HG03045 (cell line): ENCODE results near the gene KCTD16.

Experiments
- ATAC-seq: cut with Tn5 transposase; IDR thresholded peaks from one replicate; pipeline ENCODE4 v1.9.1; 2021; ENCODE audit warnings: mild to moderate bottlenecking, moderate library complexity; ENCODE audit not compliant: unreplicated experiment

Gene KCTD16

DNA sequence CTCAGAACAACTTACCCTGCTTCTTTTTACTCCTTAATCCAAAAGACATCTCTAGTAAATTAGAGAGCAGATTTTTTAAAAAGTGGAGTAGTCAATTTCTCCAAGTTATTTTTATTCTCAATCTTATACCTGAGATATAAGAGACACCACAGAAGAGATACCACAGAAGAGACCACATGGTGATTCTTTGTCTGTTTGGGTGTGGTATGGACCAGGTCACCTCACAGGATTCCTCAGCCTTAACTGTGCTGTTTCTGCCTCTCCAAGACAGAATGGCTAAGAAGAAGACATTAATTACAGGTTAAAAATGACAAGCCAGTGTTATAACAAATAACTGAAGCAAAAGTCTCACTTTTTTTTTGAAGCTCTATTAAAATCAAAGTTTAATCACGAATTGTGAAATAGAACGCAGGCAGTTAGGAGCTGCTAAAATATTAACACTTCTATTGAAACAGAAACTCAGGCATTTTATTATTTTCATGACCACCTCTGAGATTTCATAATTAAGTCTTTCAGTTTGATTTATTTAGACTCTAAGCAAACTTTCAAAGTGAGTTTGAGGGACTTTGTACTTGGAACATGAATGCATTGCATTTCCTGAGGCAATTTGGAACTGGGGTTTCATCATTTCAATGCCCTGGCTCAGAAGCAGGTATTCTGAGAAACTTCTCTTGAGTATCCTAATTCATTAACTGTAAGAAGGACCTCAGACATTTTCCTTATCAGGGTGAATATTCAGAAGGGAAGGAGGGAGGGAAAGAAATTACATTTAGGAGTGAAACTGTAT lies 280.7 kb downstream of the KCTD16 start:
- ATAC-seq, result no peak

DNA sequence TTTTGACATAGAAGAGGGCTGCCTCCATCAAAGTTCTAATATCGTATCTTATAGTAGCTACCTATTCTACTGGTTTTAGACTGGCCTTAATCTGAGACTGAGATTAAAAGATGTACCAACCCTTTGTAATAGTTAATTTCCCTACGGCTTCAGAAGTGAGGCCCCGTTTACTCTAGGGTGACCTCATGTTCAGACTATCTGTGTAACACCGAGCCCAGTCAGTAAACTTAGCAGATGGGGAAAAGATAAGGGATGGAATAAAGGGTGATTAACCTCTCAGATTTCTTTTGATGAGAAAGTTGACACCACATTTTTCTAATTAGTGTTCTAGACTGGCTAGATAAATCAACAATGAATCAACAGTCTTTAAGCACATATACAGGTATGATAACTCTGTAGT lies 283.1 kb downstream of the KCTD16 start:
- no peak for ATAC-seq

DNA sequence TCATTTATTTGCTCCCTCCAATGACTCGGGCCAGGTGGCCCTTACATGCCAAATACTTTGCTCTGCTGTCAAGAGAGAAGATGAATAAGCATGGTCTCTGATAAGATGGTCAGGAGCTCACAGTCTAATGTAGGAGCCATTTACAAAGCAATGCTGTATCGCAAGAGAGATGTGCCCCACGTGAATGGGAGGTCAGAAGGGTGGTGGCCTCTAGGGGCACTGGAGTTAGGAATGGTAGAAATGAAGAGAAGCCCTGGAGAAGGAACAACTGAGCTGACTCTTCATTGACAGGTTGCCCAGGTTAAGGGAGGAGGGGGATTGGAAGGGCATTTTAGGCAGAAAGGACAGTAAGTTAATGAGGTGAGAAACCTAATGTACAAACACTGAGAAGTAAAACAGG lies 286.5 kb downstream of the KCTD16 start:
- no peak for ATAC-seq

DNA sequence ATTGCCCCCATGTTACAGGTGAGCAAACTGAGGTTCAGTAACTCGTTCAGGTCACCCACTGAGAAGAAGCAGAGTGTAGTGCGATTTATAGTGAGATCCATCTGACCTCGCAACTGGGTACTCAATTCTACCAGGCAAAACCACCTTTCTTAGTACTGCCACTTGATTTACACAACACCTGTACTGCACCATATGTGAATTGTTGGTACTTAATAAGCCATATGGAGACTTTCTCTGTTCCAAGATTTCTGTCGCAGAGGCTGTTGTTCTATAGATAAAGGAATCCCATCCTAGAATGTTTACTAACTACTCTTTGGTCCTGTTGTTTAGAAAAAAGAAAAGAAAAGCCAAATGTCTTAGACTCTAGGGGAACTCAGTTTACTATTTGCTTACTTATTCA lies 287.5 kb downstream of the KCTD16 start:
- no peak for ATAC-seq

DNA sequence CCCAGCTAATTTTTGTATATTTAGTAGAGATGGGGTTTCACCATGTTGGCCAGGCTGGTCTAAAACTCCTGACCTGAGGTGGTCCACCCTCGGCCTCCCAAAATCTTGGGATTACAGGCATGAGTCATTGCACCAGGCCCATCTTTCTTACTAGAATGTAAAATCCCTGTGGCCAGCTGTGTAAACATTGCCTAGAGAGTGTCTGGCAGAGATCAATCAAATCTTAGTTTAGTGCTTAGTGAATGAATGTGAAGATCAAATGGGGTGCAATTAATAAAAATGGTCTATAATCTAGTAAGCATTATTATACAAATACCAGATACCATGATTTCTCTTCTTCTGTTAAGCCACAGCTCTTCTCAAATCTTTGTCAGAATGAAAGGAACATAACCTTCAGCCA lies 289.9 kb downstream of the KCTD16 start:
- ATAC-seq, result no peak

DNA sequence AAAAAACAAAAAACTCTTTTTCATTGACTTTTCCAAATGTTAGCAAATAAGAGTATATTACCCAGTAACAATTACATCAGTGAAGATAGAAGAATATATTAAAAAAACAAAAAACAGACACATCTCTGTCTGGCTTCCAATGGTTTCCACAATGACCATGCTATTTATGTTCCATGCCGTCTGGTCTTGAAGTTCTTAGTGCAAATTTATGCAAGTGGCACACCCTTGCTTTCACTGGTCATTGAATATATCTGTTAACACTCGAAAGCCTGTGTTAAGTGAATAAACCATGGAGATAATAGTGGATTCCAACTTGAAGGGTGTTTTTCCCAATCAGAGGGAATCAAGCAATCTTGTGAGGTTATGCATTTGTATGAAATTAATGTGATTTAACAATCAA lies 291.9 kb downstream of the KCTD16 start:
- ATAC-seq, result no peak

DNA sequence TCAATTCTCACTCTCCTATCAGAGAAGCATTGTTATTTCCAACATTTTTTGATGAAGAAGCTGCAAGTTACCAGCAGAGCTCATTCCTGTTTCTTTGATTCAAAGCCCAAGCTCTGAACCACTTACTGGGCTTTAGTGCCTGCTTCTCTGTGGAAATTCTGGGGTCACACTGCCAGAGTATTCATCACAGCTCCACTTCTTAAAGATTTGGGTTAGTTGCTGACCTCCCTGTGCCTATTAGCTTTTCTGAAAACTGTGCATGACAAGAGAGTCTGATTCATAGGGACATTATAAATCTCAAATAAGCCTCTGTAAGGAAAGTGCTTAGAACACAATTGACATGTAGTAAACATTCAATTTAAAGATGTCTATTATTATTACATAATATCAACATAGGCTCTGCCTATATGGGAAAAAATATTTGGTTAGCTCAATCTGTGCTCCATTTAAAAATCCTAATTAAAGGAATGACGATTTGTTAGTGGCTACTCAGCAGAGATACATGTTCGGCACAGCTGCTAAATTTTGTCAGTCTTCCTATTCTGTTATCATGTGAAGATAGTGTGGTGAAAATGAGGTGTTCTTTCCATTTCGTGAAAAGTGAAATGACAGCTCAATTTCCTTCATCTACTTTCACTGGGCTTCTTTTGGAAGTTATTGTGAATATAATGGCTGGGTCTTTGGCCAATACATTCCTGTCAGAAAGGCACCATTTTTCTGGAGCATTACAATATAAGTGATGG lies 293.0 kb downstream of the KCTD16 start:
- ATAC-seq, result no peak

DNA sequence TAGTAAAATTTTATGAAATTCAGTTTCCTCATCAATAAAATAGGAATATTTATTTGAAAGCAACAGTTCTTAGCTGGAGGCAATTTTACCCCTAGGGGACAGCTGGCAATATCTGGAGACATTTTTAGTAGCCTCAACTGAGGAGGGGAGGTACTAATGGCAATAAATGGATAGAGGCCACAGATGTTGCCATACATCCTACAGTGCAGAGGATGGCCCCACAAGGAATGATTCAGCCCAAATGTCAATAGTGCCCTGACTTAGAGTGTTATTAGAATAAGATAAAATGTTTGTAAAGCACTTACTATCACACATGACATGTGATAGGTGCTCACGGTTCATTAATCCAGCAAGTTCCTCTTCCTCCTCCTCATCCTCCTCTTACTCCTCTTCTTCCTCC lies 293.6 kb downstream of the KCTD16 start:
- ATAC-seq, result no peak

DNA sequence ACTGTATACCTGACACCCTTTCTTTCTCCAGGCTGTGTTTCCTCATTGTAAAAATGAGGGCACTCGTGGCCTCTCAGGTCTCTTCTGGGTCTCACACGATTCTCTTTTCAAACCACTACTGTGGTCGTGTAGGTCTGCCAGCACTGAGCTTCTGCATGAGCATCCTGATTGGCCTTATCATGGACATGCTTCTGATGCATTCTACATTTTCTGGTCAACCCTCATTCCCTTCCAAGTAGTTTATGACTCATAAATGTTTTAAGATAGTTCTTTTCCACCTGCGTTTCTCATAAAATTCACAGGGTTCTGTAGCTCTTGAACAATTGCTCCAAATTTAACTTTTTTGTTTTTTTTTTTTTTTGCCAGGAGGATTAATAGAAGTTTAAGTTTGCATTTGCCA lies 294.8 kb downstream of the KCTD16 start:
- ATAC-seq, result no peak

DNA sequence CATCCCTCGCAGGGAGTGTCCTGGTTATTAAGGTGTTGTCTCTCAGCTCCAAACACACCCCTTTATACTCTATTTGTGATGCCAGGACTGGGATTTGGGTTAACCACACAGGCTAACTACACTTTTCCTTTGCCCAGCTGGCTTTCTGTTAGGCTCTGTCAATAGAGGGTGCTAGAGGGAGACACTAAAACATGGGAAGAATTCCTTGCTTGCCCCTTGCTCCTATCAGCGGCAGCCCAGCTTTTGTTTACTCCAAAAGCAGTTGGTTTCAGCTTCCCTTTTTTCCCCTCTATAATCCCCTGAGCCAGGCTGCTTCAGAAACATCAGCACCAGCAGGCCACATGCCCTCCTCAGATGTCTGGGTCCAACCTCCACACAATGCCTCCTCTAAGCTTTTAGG lies 297.1 kb downstream of the KCTD16 start:
- ATAC-seq, result no peak

DNA sequence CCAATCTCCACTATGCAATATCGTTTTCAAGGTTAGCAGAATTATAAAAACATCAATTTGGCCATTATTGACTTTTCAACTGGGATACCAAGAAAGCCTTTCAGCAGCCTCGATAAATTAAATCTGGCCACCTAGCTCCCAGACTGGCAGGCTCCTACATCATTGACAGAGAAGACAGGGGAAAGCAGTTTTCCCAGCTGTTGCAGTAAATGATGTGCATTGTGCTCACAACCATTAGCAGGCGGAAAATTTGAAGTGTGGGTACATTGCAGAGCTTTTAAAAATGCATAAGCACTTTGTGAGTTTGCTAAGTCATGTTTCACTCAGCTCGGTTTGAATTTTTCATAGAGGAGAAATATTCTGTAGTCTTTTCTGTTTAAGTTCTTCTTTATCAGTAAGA lies 297.9 kb downstream of the KCTD16 start:
- no peak for ATAC-seq

DNA sequence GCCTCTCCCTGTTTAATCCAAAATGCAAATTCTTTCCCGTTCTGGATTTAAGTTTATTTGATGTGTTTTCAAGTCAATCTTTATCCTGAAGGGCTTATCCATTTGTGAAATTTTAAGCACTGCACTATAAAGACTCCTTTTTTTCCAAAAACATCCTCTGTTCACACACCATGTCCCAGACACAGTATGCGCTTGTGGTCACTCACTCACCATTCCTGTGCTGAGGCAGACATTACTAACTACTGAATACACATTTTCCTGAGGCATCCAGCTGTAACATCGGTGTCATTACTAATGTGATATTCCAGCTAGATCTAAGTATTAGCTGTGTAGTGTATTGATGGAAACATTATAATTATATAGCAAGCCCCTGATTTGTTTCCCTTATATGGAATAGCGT lies 298.4 kb downstream of the KCTD16 start:
- ATAC-seq, result no peak

DNA sequence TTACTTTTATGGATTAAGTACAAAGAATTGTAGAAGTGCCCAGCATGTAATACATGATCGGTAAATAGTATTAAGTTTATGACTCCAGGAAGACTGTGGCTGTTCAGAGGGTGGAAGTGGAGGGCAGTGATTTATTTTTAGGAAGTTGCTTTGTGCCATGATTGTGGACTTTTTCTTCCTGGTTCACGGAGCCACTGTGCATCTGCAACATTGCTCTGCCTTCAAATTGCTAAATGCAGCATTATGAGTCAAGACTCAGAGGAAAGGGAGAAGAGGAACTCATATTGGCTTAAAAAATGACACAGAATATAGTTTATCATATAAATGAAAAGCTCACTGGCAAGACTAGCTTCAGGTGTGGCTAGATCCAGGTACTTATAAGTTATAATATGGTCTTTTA lies 301.5 kb downstream of the KCTD16 start:
- ATAC-seq, result no peak

DNA sequence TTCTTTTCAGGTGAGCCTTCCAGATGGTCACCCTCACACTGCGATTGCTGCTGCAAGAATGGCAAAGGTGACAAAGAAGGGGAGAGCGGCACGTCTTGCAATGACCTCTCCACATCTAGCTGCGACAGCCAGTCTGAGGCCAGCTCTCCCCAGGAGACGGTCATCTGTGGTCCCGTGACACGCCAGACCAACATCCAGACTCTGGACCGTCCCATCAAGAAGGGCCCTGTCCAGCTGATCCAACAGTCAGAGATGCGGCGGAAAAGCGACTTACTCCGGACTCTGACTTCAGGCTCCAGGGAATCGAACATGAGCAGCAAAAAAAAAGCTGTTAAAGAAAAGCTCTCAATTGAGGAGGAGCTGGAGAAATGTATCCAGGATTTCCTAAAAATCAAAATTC lies 303.0 kb downstream of the KCTD16 start:
- no peak for ATAC-seq

DNA sequence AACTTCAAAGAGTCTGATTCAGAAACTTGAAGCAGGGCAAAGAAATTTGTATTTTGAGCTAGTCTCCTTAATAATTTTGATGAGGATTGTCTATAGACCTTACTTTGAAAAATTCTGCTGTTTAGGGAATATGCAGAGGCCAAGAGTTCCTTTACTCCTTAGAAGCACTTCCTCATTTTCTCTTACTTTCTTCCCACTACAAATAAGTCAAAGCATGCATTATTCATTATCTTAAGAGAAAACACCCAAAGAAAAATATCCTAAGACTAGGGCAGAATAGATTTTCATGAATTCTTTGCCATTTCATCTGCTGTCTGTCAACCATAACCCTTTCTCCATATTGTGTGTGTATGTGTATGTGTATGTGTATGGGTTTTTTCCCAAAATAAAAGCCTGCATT lies 307.9 kb downstream of the KCTD16 start:
- ATAC-seq, result no peak

DNA sequence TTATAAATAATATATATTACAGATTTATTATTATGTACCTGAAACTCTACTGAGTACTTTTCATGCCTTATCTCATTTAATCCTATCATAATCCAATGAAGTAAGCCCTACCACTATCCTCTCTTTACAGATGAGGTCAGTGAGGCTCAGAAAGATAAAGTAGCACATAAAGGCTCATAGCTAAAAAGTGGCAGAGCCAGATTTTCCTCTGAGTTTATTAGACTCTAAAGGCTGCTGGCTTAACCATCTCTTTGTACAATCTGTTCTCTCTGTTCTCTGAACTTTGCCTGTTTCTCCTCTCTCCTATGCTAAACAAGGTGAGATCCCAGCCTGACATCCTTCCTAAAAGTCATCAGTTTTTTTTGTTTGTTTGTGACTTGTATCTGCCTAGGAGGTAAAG lies 311.2 kb downstream of the KCTD16 start:
- no peak for ATAC-seq

DNA sequence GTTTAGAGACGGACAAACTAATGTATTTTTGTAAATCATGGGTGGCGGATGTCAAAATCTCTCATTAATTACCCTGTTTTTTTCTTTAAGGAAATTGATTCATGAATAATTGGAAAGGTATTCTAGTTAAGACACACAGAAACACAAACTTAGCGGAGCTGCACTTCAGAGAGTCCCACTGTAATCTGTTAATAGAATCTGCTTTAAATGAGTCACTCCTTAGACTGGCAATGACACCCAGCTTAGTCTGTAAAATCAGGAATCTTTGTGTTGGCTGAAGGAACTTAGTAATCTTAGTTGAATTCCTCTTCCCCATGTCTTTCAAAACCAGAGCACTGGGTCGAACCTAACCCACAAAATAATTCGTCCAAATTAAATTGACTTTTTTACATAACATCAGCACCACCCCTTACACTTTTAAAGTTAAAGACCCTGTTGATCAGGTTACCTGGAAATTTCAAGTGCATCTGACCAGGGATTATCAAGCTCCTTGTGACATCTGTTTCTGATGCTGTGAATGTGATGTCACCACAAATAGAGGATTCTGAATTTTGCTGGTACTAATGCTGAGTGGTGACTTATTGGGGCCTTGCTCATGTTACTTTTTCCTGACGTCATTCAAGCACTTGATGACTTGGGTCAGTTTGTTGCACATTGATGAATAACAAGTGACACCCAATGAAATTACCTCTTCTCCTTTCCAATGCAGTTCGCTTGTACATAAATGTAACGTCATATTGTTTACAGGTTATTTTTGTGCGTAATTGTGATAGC lies 313.6 kb downstream of the KCTD16 start:
- ATAC-seq, result no peak

DNA sequence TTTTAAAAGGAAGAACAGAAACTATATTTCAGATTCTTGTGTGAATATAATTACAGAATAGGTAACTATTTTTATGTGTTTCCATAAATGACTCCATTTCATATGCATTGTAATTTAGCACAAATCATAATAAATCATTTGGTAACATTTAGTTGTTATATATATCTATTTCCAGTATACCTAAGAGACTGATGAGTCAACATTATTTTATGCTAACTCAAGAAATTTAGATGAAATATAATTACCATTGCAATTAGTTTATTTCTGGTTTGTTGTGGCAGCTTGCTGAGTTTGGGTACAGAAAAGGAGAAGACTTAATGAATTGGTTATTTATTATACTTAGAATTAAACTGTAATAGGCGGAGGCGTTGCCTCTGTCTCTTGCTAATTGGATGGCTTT lies 314.9 kb downstream of the KCTD16 start:
- no peak for ATAC-seq

DNA sequence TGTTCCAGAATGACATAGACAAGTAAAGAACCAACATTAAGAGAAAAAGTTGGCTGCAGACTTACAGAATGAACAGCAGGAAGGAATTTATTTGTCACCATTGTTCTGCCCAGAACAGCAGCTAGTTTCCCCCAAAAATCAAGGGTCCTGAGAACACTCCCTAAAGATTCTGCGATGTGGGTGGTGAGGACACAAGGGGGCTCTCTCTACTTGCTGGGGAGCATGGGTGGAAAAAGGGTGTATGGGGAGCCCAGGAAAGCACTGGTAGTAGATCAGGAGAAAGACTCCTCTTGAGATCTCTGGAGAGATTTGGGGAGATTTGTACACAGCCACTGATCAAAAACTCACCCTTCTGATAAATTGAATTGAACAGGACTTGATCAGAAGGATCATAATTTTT lies 316.5 kb downstream of the KCTD16 start:
- no peak for ATAC-seq

DNA sequence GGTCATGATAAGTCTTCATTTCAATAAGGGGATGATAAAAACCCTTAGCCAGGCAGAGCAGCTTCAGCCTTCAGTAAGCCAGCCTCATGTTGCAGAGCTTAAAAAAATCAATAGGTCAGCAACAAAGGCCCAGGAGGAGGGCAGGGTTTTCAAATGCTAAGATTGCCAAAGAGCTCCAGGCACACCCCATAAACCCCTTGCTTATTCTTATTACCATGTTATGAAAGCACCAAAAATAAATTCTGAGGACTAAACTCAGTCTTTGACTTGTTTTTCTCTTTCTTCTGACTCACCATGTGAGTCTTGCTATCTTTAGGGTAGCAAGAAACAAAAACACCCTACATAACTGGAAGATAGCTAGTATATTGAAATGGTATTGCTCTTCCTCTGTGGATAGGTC lies 317.1 kb downstream of the KCTD16 start:
- no peak for ATAC-seq

DNA sequence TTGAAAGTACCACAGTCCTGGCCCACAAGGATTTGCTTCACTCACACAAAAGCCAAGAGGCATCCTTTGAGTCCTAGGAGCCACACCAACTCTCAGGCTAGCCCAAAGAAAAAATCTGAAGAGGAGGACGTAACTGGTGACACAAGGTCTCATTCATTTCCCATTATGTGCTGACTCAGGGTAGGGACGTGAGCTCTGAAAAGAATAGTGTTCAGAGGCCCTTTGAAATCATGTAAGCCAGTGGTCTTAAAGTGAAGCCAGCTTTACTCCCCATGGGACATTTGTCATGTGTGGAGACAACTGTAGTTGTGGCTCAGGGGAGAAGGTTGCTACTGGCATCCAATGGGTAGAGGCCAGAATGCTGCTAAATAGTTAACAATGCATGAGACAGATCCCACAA lies 332.4 kb downstream of the KCTD16 start:
- ATAC-seq, result no peak
